GM12878 (cell line): ENCODE data around the gene BCORL1. TPM values are rescaled to one million over a fixed set of nuclear protein-coding genes. Genes with fewer than 3 reads are reported as not detected.
A peak's percentile ranks its signal among the peaks of the same experiment; 100 is the strongest.

ENCODE experiments used
- ATAC-seq: fragments of 200-7000 bp; cut with Tn5 transposase; 3 replicates; pipeline ENCODE4 v1.9.1; 2020; ENCODE audit warnings: mild to moderate bottlenecking, moderate library complexity
- BruUV-seq: library from RNA; stranded (reverse); fragments of 400-500 nt; replicated peaks from 2 replicates; lab custom pipeline; 2021; lab: Mats Ljungman, UMichigan
- CTCF ChIA-PET: fragments of 300-600 bp; sonication (Branson Sonifier 250); formaldehyde crosslinking; extraction: SDS; loops from one replicate; lab custom pipeline; 2021; ENCODE audit warnings: inconsistent platforms; lab: Yijun Ruan, JAX
- POLR2A ChIA-PET: fragments of 350-600 bp; formaldehyde crosslinking; extraction: SDS; loops from one replicate; lab custom pipeline; 2021; ENCODE audit warnings: inconsistent platforms; lab: Charles Lee
- RAD21 ChIA-PET: fragments of 300-600 bp; sonication (Branson Sonifier 250); formaldehyde crosslinking; loops from one replicate; lab custom pipeline; 2023; ENCODE audit warnings: antibody characterized with exemption; ENCODE audit not compliant: unreplicated experiment; lab: Charles Lee
- SMC1A ChIA-PET: fragments of 300-600 bp; sonication (Branson Sonifier 250); formaldehyde crosslinking; loops from one replicate; lab custom pipeline; 2023; ENCODE audit not compliant: unreplicated experiment, uncharacterized antibody; lab: Charles Lee
- DNase-seq: peaks from one replicate; pipeline ENCODE4 v3.0.0-alpha.2; 2011; ENCODE audit warnings: low read depth, low spot score
- FAIRE-seq: peaks from 3 replicates; lab custom pipeline; 2011; peaks lifted over from hg19 to GRCh38; lab: Jason Lieb, UNC
- H2AFZ ChIP-seq: 2 replicates; pipeline ENCODE4 v1.6.0; 2011; ENCODE audit warnings: low read depth, low read length, control low read depth; ENCODE audit not compliant: control insufficient read depth
- H3K27ac ChIP-seq: 2 replicates; pipeline ENCODE4 v1.5.1; 2011; ENCODE audit warnings: control low read depth; ENCODE audit not compliant: control insufficient read depth, insufficient read depth
- H3K27me3 ChIP-seq, 2 experiments: replicated peaks in 1 of 2; 2 replicates each; pipeline versions ENCODE4 v1.6.0 to v1.6.1; 2011; ENCODE audit warnings: low read length in 1 of 2; ENCODE audit not compliant: control insufficient read depth in 2 of 2, insufficient read depth in 2 of 2
- H3K36me3 ChIP-seq, 2 experiments: 2 replicates each; pipeline ENCODE4 v1.5.1; 2011; ENCODE audit warnings: low read length in 1 of 2; ENCODE audit not compliant: control insufficient read depth in 2 of 2, insufficient read depth in 2 of 2
- H3K4me1 ChIP-seq: 2 replicates; pipeline ENCODE4 v1.6.1; 2011; ENCODE audit warnings: mild to moderate bottlenecking, low read length, moderate library complexity, mixed read lengths; ENCODE audit not compliant: control insufficient read depth, insufficient read depth
- H3K4me2 ChIP-seq: 2 replicates; pipeline ENCODE4 v1.6.0; 2011; ENCODE audit warnings: control low read depth; ENCODE audit not compliant: control insufficient read depth, insufficient read depth
- H3K4me3 ChIP-seq: fragments of 200-600 bp; sonication (generic); 2 replicates; pipeline ENCODE4 v1.5.1; 2016
- H3K79me2 ChIP-seq: 2 replicates; pipeline ENCODE4 v1.6.0; 2011; ENCODE audit warnings: low read length; ENCODE audit not compliant: control insufficient read depth, insufficient read depth
- H3K9ac ChIP-seq: 2 replicates; pipeline ENCODE4 v1.8.0; 2011; ENCODE audit warnings: low read length, control low read depth, mixed read lengths; ENCODE audit not compliant: control insufficient read depth, insufficient read depth
- H3K9me3 ChIP-seq: replicated peaks from 3 replicates; pipeline ENCODE4 v1.5.1; 2011; ENCODE audit warnings: mild to moderate bottlenecking, low read length; ENCODE audit not compliant: control insufficient read depth, insufficient read depth
- H4K20me1 ChIP-seq: 2 replicates; pipeline ENCODE4 v1.6.0; 2011; ENCODE audit not compliant: control insufficient read depth, insufficient read depth
- BRCA1 ChIP-seq: IDR thresholded peaks from 2 replicates; pipeline ENCODE4 v1.6.1; 2011; ENCODE audit warnings: low read depth, low read length, improper control_type of control experiment
- CBX5 ChIP-seq: sonication (generic); IDR thresholded peaks from 2 replicates; pipeline ENCODE4 v1.6.1; 2016; ENCODE audit warnings: low read depth, moderate library complexity, mild to moderate bottlenecking, inconsistent platforms
- DPF2 ChIP-seq: fragments of 450-650 bp; IDR thresholded peaks from 2 replicates; pipeline ENCODE4 v1.6.1; 2017; ENCODE audit warnings: mild to moderate bottlenecking
- GATAD2B ChIP-seq: fragments of 450-650 bp; conservative IDR thresholded peaks from 2 replicates; pipeline ENCODE4 v1.6.1; 2017; ENCODE audit warnings: low read depth, mild to moderate bottlenecking, moderate library complexity
- HCFC1 ChIP-seq: fragments of 150-350 bp; IDR thresholded peaks from 2 replicates; pipeline ENCODE4 v1.6.1; 2014; ENCODE audit warnings: low read length
- KDM1A ChIP-seq: fragments of 200-600 bp; sonication (generic); IDR thresholded peaks from 2 replicates; pipeline ENCODE4 v1.6.1; 2016; ENCODE audit warnings: borderline replicate concordance
- MEF2A ChIP-seq: IDR thresholded peaks from 2 replicates; pipeline ENCODE4 v1.6.1; 2011; ENCODE audit warnings: low read depth, mild to moderate bottlenecking, low read length, moderate library complexity; ENCODE audit not compliant: insufficient read depth
- POU2F2 ChIP-seq: IDR thresholded peaks from 3 replicates; pipeline ENCODE4 v1.6.1; 2011; ENCODE audit warnings: low read depth, mild to moderate bottlenecking, low read length, borderline replicate concordance
- RAD21 ChIP-seq: IDR thresholded peaks from 2 replicates; pipeline ENCODE4 v1.6.1; 2011; ENCODE audit warnings: mild to moderate bottlenecking, low read depth, low read length, moderate library complexity; ENCODE audit not compliant: insufficient read depth
- SRF ChIP-seq, 2 experiments: IDR thresholded peaks; 2 replicates each; pipeline ENCODE4 v1.6.1; 2011; ENCODE audit warnings: low read depth in 2 of 2, low read length in 2 of 2, mild to moderate bottlenecking in 1 of 2, moderate library complexity in 1 of 2
- TAF1 ChIP-seq: IDR thresholded peaks from 2 replicates; pipeline ENCODE4 v1.6.1; 2011; ENCODE audit warnings: mild to moderate bottlenecking, low read depth, low read length, borderline replicate concordance
- WGBS: methylation state at CpG from one replicate; pipeline ENCODE4 v1.1.6; 2016; ENCODE audit warnings: low lambda C conversion rate; ENCODE audit not compliant: insufficient replicate concordance, insufficient coverage; ENCODE audit errors: missing lambda C conversion rate; 5-methylcytosine and 5-hydroxymethylcytosine counted together
- in situ Hi-C: fragments of 300-500 bp; cut with MboI; formaldehyde crosslinking; loops from 9 replicates; pipeline ENCODE4 v1.14.3; 2018; ENCODE audit warnings: mixed read lengths
- intact Hi-C: fragments of 100-400 bp; cut with micrococcal nuclease; formaldehyde crosslinking; loops from one replicate; pipeline ENCODE4 v1.14.2; 2022; ENCODE audit not compliant: unreplicated experiment
- polyA plus RNA-seq, 11 experiments: library from polyadenylated mRNA; depleted of rRNA in 4 of 11; unstranded in 6 of 11; stranded (reverse) in 5 of 11; fragments of >200 nt; fragmentation: Nextera tagmentation in 4 of 11; fragmentation: Illumina TruSeq in 1 of 11; extraction: Ambion mirVana in 4 of 11; extraction: Trizol in 1 of 11; gene quantifications; 1 replicate in 1 of 11; 2 replicates in 10 of 11; pipeline versions ENCODE4 v1.2.1 to v1.2.3, GENCODE V29; 2011 to 2016; ENCODE audit warnings: inconsistent platforms in 2 of 11, missing spikeins in 2 of 11, low read depth in 1 of 11
- total RNA-seq, 4 experiments: library from RNA; depleted of rRNA in 3 of 4; stranded (reverse); fragments of >200 nt in 3 of 4; fragmentation: Illumina TruSeq in 1 of 4; extraction: Trizol in 1 of 4; gene quantifications; 2 replicates each; pipeline versions ENCODE4 v1.2.1 to v1.2.3, GENCODE V29; 2013 to 2021
- TF ChIP-seq, protein P1 (sequence below): fragments of 450-650 bp; IDR thresholded peaks from 2 replicates; pipeline ENCODE4 v1.6.1; 2017; ENCODE audit warnings: mild to moderate bottlenecking, low read depth, inconsistent platforms; ENCODE audit not compliant: poor library complexity, severe bottlenecking
- TF ChIP-seq, protein P2 (sequence below): IDR thresholded peaks from 2 replicates; pipeline ENCODE4 v1.6.1; 2012; ENCODE audit warnings: low read depth, low read length, improper control_type of control experiment
- TF ChIP-seq, protein P3 (sequence below): fragments of 450-650 bp; IDR thresholded peaks from 2 replicates; pipeline ENCODE4 v1.6.1; 2016; ENCODE audit warnings: mild to moderate bottlenecking, moderate library complexity, borderline replicate concordance

BCORL1 gene
- total and polyA plus RNA-seq, 10 of the 15 experiments (the other 5 are each of a cell fraction or from before 2014, with no cell fraction given), result 0.16 to 7.2 (median 0.94) TPM

DNA sequence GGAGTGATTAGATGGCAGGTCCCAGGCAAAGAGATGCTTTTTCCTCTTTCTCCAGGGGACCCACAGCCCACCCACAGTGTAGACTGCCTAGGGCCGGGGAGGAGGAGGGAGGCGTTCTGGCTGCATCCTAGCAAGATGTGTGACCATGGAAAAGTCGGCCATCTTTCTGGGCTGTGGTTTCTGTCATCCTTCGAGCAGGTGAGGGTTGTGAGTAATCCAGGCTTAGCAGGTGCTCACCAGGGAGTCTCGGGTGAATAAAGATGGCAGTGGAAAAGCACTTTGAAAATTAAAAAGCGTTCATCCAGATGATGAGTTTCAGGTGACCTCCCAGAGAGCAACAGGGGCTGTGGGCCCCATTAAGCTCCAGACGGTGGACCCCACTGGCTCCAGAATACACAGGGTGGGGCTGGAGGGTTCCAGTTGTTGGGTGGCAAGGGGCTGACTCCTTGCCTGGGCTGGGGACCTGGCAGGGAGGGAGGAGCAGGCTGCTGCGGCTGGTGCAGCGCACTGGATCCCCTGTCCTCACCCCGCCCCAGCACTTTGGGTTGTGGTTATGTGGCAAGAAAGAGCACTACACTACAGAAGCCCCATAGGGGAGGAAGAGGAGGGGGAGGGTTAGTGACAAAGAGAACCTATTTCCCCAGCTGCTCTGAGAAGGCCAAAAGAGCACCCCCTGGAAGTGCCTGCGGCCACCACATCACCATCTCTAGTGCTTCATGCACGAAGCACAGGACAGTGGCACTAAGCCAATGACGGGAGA, 104.2 kb downstream of the BCORL1 start:
- H3K9ac ChIP-seq, result peak overlapping the region; percentile 85
- CTCF ChIA-PET, result interaction anchor here (0.9 to 3.0 kb wide), 5 partner anchors 22 to 105 kb away, joined by 3 to 35 read pairs (median 4); no protein-coding TSS in a partner anchor
- TF ChIP-seq HCFC1, result no peak
- peak; percentile 53; the same call in 1 of the 2 replicates for TF ChIP-seq TAF1
- TF ChIP-seq, protein P1, sequence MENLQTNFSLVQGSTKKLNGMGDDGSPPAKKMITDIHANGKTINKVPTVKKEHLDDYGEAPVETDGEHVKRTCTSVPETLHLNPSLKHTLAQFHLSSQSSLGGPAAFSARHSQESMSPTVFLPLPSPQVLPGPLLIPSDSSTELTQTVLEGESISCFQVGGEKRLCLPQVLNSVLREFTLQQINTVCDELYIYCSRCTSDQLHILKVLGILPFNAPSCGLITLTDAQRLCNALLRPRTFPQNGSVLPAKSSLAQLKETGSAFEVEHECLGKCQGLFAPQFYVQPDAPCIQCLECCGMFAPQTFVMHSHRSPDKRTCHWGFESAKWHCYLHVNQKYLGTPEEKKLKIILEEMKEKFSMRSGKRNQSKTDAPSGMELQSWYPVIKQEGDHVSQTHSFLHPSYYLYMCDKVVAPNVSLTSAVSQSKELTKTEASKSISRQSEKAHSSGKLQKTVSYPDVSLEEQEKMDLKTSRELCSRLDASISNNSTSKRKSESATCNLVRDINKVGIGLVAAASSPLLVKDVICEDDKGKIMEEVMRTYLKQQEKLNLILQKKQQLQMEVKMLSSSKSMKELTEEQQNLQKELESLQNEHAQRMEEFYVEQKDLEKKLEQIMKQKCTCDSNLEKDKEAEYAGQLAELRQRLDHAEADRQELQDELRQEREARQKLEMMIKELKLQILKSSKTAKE, result no peak
- no peak for TF ChIP-seq RAD21
- peak; percentile 48; the same call in 1 of the 2 replicates for TF ChIP-seq DPF2
- TF ChIP-seq CBX5, result no peak
- TF ChIP-seq MEF2A, result no peak
- TF ChIP-seq, protein P2, sequence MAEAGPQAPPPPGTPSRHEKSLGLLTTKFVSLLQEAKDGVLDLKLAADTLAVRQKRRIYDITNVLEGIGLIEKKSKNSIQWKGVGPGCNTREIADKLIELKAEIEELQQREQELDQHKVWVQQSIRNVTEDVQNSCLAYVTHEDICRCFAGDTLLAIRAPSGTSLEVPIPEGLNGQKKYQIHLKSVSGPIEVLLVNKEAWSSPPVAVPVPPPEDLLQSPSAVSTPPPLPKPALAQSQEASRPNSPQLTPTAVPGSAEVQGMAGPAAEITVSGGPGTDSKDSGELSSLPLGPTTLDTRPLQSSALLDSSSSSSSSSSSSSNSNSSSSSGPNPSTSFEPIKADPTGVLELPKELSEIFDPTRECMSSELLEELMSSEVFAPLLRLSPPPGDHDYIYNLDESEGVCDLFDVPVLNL, result no peak
- TF ChIP-seq POU2F2, result 0 out of 3 replicates have a peak, but pooled peaks have one; percentile 15
- 0 out of 2 replicates have a peak, but pooled peaks have one; percentile 39 for TF ChIP-seq GATAD2B
- no peak for TF ChIP-seq SRF (IDR thresholded peaks at IDR 0.05; ENCODE audit: low read depth in 2 of 2, low read length in 2 of 2)
- TF ChIP-seq, protein P3, sequence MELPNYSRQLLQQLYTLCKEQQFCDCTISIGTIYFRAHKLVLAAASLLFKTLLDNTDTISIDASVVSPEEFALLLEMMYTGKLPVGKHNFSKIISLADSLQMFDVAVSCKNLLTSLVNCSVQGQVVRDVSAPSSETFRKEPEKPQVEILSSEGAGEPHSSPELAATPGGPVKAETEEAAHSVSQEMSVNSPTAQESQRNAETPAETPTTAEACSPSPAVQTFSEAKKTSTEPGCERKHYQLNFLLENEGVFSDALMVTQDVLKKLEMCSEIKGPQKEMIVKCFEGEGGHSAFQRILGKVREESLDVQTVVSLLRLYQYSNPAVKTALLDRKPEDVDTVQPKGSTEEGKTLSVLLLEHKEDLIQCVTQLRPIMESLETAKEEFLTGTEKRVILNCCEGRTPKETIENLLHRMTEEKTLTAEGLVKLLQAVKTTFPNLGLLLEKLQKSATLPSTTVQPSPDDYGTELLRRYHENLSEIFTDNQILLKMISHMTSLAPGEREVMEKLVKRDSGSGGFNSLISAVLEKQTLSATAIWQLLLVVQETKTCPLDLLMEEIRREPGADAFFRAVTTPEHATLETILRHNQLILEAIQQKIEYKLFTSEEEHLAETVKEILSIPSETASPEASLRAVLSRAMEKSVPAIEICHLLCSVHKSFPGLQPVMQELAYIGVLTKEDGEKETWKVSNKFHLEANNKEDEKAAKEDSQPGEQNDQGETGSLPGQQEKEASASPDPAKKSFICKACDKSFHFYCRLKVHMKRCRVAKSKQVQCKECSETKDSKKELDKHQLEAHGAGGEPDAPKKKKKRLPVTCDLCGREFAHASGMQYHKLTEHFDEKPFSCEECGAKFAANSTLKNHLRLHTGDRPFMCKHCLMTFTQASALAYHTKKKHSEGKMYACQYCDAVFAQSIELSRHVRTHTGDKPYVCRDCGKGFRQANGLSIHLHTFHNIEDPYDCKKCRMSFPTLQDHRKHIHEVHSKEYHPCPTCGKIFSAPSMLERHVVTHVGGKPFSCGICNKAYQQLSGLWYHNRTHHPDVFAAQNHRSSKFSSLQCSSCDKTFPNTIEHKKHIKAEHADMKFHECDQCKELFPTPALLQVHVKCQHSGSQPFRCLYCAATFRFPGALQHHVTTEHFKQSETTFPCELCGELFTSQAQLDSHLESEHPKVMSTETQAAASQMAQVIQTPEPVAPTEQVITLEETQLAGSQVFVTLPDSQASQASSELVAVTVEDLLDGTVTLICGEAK, result no peak
- no peak for TF ChIP-seq KDM1A
- no peak for TF ChIP-seq BRCA1

More for the DNA sequence above, 104.2 kb downstream of the BCORL1 start:
- no peak overlapping the region for H2AFZ ChIP-seq
- H3K79me2 ChIP-seq, result peaks cover 65% of the 10 kb centered on the region
- peak overlapping the region; percentile 93 for H3K27ac ChIP-seq
- intact Hi-C loops (loop anchor here (10.0 kb wide), 1 partner anchor 178 kb away; the partner anchor contains the start of gene ZNF280C), in situ Hi-C loops (loop anchor here (10.0 kb wide), 1 partner anchor 88 kb away; the partner anchor contains the start of gene RAB33A)
- 12% methylated on average over 13 of the region's 13 CpGs for WGBS
- POLR2A ChIA-PET, result interaction anchor here (0.5 to 4.5 kb wide), 9 partner anchors 18 to 306 kb away, joined by 3 to 28 read pairs (median 5); partner anchors contain the start of genes ELF4 and RAB33A
- SMC1A ChIA-PET, result interaction anchor here (0.8 to 4.2 kb wide), 11 partner anchors 9 to 318 kb away, joined by 3 to 36 read pairs (median 4); partner anchors contain the start of genes ELF4 and RAB33A
- H3K4me3 ChIP-seq, result peak overlapping the region; percentile 70
- RAD21 ChIA-PET, result interaction anchor here (0.9 to 2.8 kb wide), 10 partner anchors 10 to 105 kb away, joined by 3 to 13 read pairs (median 4); partner anchors contain the start of gene RAB33A
- H3K4me2 ChIP-seq, result peak overlapping the region; percentile 51
- no peaks in the 10 kb centered on the region for H3K27me3 ChIP-seq
- ATAC-seq, result peak; percentile 52
- H4K20me1 ChIP-seq, result no peaks in the 10 kb centered on the region
- no TSS peak for BruUV-seq
- peaks cover 44% of the 10 kb centered on the region for H3K4me1 ChIP-seq
- FAIRE-seq, result no peak
- peaks cover 0 to 2% of the 10 kb centered on the region in 2 experiments; a peak in 1 of 4 replicates for H3K36me3 ChIP-seq
- no peak for DNase-seq
- H3K9me3 ChIP-seq, result no peaks in the 10 kb centered on the region; the same call in 2 of the 3 replicates
